ENCODE measurements around the gene PIK3AP1.

The PIK3AP1 gene

DNA sequence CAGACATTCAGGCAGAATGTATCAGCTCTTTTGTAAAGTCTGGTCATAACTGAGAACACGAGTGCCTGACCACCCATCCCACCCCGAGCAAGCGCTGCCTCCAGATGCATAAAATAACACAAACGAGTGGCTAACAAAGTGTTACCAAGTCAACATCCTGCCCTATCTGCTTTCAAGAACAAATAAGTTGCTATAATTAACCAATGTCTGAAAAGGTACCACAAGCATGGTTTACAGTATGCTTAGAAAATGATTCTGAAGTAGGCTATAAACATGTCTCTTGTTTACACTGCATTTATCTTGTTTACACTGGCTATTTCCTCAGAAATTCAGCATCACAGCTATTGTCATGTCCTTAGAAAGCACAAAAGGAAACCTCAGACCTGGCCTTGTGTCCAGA is 49.5 kb downstream of the PIK3AP1 start:
- peak; percentile 49 to 83 for DNase-seq

DNA sequence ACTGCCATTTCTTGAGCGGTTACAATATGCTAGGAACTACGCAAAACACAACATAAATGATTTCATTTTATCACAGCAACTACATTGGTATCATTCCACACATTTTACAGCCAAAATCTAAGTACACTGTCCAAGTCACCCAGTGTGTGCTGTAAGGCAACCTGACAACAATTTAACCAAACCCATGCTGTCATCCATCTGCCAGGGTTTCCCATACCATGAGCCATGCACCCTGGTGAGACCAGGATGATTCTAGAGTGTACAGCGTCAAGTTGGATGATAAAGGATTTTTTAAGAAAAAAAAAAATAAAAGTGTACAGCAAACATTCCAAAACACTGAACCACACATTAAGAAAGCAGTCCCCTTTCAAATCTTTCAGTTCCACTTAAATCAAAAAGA is 52.9 kb downstream of the PIK3AP1 start:
- no peak for DNase-seq

DNA sequence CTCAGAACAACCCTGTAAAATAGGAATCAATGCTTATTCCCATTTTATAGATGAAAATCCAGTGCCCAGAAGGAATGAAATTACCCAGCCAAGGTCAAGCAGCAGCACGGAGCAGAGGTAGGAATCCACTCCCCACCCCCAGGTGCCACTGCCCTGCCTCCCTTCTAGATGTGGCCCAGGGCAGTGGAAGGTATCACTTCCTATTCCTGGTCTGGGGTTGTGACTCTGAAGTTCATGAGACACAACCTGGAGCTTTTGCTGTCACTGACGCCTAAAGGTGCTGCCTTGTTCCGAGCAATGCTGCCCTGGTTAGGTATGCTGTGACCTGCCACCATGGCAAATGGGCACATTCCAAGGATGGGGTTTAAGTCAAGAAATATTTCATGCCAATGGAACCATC is 53.6 kb downstream of the PIK3AP1 start:
- DNase-seq, result no peak

DNA sequence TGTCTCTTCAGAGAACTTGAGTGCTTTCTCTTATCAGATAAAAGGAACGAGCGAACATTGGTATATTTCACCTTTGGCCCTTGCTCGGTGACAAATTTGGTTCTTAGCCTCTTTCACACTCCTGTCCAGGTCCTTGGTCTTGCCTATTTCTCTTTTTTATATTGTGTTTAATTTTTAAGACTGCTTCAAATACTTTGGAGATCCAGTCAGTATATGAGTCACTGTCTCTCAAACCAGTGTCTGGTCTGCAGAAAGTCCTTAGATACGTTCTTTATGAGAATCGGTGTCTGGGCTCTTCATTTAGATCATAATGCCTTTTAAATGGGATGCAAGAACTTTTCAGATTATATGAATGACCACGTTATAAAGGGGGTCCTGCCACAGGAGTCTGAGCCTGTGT is 55.0 kb downstream of the PIK3AP1 start:
- DNase-seq, result no peak

DNA sequence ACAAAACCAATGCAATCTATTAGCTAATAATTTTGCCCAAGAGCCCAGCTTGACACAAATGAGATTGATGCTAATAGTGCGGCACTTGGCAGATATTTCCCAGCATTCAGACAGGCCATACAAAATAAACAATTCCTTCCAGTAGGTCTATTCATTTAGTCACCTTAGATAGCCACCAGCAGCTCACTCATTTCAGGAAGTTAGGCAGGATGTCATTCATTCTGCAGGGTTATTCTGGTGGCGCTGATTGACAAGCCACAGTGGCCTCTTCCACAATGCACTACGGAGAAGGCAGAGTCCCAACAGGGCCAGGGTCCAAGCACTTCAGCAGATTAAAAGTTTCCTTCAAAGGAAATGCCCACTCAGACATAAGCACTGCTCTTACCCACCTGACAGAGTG is 55.8 kb downstream of the PIK3AP1 start:
- no peak for DNase-seq

DNA sequence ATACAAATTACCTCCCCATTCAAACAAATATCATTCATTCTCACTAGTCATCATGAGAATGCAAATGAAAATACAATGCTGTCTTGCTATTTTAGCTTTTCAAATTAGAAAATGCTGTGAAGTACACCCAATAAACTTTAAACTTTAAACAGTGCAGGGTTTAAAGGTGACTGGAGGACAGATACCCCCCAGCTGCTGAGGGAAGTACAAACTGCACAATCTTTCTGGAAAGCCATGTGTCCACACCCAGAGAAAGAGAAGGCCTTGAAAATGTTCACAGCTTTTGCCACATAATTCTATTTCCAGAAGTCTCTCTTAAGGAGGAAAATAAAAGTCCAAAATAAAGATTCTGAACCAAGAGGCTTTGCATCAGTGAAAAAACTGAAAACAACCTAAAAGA is 56.5 kb downstream of the PIK3AP1 start:
- no peak for DNase-seq

DNA sequence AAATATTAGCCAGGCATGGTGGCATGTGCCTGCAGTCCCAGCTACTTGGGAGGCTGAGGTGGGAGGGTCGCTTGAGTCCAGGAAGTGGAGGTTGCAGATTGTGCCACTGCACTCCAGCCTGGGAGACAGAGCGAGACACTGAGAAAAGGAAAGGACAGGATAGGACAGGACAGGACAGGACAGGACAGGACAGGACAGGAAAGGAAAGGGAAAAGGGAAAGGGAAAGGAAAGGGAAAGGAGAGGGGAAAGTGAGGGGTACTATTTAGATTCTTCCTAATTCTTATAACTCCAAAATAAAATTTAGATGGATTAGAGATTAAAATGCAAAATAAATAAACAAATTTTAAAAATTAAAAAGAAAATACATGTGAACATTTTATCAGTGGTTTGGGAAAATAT is 58.7 kb downstream of the PIK3AP1 start:
- DNase-seq, result no peak

DNA sequence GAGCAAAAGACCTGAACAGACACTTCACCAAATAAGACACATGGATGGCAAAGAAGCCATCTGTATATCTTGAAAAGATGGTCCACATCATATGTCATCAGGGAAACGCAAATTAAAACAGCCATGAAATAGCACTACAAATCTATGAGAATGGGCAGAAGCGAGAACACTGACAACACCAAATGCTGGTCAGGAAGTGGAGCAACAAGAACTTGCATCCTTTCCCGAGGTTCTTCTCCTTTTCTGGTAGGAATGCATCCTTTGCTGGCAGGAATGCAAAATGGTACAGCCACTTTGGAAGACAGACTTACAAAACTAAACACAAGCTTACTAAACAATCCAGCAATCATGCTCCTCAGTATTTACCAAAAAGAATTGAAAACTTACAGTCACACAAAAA is 60.0 kb downstream of the PIK3AP1 start:
- no peak for DNase-seq

DNA sequence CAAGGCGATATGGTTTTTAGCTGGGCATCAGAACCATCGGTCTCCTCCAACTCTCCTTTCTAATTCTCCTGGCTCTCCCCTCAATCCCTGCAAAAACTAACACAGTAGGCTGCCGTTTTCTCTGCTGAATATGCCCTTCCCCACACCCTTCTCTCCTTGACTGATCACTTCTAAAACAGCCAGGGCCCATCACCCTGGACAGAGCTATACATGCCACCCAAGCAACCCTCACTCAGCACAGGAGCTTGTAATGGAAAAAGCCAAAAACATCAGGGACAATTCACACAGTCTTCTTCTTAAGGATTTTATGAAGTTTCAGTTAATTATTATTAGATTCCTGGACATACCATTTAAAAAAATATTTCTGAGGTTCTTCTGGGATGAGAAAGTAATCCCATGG is 61.5 kb downstream of the PIK3AP1 start:
- no peak for DNase-seq

DNA sequence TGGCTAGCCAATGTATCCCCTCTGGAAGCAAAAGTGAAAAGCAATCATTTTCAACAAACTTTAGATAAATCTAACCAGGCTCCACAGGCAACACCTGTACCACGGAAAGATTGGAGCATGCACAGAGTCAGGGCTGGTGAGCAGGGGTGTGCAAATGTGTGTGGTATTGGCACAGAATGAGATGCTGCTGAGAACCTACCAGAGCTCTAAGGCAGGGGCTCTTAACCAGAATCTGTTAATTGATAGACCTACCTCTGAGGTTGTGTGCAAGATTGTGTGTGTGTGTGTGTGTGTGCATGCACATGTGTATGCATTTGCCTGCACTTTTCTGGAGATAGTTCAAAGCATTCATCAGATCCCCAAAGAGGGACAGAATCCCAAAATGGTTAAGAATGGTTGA is 62.9 kb downstream of the PIK3AP1 start:
- DNase-seq, result no peak

DNA sequence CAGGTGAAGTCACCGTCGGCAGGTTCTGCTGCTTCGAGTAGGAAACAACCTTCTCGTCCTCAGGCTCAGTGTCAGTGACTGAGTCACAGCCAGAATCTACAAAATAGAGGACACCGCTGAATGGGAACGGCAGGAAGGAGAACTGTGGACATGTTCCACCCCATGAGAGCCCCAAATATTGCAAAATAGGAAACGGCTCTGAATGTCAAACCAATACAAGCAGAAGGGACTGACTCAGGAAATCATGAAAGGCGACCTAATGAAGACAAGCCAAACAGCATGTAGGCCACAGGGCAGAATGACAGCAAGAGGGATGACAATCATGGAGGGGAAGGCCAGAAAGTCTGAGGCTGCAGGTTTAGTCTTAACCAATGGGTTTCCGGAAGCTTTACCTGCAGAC is 63.5 kb downstream of the PIK3AP1 start:
- no peak for DNase-seq

DNA sequence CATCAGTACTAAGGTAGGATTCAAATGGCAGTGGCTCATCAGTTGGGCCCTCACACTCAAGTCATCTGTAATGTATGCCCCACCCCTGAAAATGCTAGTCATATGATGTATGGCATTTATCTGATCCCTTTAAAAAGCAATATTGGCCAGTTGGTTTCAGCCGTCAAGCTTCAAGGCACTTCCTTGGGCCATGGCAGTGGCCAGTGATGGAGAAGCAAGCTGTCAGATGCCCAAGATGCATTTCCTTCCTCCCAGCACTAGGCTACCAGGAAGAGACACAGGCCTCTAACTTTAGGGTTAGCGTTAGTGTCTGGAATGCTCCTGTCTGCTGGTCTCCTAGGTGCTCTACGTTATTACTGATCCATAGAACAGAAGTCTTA is 64.1 kb downstream of the PIK3AP1 start:
- no peak for DNase-seq

DNA sequence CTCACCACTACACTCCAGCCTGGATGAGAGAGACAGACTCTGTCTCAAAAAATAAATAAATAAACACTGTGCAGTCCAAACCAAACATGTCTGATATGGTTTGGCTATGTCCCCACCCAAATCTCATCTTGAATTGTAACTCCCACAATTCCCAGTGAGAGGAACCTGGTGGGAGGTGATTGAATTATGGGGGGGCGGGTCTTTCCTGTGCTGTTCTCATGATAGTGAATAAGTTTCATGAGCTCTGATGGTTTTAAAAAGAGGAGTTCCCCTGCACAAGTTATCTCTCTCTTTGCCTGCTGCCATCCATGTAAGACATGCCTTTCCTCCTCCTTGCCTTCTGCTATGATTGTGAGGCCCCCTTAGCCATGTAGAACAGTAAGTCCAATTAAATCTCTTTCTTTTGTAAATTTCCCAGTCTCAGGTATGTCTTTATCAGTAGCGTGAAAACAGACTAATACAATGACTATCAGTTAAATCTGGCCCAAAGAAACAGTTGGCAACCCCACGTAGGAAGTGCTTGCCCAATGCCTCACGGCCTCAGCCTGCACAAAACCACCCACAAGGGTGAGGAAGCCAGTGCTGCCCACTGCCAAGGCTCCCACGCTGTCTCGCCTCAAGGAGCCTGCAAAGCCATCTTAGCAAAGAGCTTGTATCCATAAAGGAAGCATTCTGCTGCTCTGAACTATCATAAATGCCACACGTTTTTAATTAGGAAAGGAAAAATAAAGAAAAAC is 64.7 kb downstream of the PIK3AP1 start:
- DNase-seq, result no peak

DNA sequence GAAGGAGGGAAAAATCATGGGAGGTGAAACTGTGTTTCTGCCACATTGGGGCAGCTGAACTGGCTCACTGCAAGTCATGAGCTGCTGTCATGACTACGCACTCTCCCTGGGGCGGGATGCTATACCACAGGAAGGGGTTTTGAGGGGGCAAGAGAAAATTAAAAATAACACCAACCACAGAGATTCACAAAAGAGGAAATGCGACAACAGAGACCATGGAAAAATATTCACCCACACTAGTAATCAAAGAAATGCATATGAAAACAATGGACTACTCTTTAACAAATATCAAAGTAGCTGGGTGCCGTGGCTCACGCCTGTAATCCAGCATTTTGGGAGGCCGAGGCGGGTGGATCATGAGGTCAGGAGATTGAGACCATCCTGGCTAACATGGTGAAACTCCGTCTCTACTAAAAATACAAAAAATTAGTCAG is 68.3 kb downstream of the PIK3AP1 start:
- DNase-seq, result no peak

DNA sequence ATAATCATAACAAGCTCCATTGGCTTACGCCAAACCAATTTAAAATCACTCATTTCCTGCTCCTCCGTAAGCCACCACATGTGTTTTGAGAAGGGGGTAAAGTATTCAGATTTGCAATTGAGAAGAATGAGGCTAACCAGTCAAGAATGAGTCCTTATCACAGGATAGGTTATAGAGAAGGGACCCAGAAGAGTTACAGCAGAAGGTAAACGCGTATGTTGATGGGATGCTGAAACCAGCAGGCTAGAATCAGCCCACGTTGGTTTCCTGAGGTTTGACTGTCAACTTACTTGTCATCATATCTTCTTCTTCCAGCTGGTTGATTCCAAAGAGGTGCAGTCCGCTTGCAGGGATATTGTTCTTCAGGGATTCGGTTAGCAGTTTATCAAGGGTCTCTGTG is 69.4 kb downstream of the PIK3AP1 start:
- DNase-seq, result no peak

DNA sequence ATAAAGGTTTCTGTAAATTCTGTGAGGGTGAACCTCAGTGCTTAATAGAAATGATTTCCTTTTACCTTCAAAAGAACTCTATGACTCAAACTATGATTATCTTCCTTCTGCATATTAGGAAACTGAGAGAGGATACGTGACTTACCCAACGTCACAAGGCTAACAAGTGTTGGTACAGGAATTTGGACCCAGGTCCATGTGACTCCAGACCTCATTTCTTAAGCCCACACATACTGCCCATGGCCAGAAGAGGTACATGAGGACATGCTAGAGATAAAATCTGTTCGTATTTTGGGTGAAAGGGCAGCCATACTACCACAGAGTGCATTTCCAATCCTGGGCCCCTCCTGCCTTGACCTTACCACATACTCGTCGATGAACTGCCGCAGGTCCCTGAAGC is 72.0 kb downstream of the PIK3AP1 start:
- no peak for DNase-seq

DNA sequence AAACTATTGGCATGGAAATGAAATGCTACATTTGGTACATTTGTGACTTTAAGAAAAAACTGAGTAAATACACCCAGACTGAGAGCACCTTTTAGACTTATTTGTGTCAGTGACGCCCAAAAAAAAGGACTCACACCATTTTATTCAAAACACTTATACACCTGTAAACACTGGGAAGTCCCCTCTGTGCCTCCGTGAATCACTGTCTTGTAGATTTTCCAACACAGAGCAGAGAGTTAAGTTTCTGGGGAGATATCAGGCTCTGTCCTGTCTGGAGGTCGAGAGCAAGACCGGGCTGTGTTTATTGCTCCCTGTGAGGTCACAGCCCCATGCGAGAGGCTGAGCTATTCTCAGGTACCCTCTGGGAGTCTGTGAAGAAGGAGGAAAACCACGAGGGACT is 72.8 kb downstream of the PIK3AP1 start:
- no peak for DNase-seq

DNA sequence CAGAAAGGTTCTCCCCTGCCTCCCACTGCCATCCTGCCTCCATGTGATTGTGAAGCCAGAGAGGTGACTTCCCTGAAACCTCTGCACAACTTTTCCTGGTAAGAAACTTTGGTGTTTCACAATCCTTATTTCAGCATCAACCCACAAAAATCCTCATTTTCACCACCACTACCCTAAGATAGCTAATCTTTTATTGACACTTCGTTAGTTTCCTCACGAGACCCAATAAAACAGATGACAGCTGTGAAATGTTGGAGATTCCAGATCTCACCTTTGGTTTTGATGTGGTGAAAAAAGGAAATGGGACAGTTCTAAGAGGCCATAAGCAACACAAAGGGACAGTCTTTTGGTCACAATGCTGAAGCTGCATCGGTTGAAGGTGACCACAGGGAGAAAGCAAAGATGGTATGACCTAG is 73.6 kb downstream of the PIK3AP1 start:
- DNase-seq, result no peak

DNA sequence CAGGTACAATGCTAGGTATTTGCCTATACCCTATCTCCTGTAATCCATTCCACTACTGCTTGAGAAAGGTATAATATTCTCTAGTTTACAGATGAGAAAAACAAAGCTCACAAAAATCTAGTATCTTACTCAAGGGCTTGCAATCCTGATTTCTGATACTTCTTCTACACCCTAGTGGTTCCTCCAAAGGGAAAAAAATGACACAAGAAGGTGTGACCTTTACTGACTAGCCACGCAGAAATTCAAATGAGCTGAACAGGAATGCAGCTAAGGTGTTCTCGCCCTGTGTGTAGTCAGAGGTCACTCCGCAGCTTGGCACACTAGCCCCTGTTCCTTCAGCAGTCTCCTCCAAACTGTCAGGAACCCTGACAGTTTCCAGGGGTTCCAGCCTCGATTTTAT is 74.0 kb downstream of the PIK3AP1 start:
- DNase-seq, result no peak

DNA sequence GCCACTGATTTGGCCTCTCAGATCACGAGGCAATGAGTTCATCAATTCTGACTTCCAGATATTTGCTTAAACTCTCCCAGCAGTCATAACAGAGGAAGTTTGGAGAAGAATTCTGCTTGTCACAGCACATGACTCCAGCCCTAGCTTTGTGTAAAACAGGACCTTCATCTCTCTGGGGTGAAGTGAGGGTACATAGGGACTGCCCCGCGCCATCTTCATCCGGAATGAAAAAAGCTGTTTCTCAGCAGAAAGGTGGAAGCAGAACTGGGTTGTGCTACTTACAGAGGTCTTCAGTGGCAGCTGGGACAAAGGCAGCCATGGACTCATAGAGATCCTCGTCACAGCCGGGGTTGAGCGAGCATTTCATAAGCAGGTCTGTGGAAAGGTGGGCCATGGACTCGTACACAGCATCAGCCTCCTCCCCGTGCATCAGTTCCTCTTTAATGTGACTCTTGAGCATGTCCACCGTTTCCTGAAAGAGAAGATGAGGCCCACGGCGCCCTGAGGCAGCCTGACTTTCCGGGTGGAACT is 75.1 kb downstream of the PIK3AP1 start:
- no peak for DNase-seq

DNA sequence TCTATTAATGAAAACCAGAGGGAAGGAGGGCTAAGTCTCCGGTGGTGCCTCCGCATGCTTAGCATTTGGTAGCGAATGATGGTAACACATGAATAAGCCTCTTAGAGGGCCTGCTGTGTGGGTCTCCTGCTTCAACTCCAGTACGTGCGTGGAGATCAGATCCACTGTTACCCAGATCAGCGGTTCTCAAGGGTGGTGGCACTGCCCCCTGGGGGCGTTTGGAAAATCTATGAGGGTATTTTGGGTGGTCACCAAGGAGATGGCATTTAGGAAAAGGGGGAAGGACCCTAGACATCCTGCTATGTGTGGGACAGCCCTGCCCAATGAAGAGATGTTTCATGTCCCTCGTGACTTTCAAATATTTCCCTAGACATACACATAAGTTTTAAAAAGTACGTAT is 76.4 kb downstream of the PIK3AP1 start:
- DNase-seq, result no peak

DNA sequence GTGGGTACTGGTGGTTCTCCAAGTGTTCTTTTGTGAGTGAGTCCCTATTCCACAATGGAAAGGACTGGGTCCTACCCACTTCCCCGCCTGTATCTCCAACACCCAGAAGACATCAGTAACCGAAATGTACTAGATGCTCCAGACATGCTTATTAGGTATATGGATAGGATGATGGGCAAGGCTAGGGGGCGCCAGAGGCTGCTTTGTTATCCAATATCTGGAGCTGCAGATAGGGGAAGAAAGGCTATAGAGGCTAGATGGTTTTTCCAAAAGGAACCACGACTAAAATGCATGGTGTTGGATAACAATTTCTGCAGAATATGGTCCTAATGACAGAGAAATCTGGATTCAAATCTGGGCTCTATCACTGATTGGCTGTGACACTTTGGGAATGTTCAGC is 77.3 kb downstream of the PIK3AP1 start:
- DNase-seq, result peak; percentile 52 to 55

DNA sequence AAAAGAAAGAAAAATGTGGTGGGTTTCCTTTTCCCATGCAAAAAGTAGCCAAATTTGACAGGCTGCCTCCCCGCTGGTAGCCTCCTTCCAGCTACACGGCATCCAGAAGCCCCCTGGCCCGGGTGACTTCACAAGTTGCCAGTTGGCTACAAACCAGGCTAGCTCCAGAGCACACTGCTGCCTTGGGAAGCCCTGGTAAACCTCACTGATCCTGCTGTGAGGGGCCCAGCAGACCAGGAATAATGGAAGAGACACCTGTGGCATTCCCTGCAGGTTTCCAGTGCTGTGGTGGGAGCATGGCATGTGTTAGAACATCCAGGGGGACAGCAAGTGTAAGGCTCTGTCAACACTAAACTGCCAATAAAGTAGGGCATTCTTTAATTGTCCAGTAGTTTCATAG is 77.8 kb downstream of the PIK3AP1 start:
- no peak for DNase-seq

DNA sequence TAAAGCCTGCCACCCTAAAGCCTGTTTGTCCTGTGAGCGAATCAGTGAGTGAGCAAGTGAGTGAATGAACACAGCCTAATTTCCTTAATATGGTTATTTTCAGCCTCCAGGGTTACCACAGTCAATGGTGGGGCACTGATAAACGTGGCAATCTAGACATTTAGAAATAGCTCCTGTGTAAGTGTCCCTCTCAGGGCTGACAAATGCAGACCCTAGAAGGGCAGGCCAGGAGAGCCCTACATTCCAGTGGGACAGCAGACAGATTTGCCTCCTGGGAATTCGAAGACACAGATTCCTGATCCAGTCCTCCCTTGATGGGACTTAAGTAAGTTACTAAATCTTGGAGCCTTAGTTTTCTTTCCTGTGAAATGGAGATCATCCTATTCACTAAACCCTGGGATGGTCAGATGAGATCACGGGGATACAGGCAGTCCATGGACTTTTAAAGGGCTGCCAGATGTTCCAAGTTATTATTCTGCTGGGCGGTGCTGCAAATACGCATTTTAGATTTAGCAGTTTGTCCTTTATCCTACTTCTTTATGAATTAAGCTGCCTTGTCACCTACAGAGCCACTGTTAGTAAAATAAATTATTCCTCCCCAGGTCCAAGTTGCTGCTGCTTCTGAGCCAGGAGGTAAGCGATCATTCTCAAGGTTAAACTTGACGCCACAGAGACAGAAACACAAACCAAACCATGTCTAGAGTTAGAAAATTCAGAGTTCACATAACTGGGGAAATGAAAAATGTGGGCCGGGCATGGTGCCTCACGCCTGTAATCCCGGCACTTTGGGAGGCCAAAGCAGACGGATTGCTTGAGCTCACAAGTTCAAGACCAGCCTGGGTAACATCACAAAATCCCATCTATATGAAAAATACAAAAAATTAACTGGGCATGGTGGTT is 78.7 kb downstream of the PIK3AP1 start:
- no peak for DNase-seq

All from NCI-H2081 (cell line).